Measurements from ENCODE around the gene MCM3AP.

DNA sequence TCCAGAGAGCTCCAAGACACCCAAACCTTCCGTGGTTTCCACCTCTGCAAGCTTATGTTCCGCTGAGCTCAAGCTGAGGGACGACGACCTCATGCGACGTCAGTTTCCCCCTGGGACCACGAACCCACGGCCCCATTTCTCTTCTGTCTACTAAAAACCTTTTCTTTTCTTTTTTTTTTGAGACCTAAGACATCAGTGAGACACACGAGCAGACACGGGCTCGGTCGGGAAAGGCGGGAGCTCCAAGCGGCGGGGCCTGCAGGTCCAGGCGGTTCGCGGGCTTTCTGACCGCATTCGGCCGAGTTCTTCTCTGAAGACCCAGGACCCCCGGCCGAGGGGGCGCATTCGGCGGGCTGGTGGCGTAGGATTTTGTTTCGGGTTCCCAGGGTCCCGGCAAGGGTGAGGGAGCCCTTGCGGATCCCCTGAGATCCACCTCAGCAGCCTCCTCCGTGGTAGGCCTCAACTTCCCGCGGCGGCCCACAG is 37.9 kb upstream of the MCM3AP start:
- TF ChIP-seq CTCF (IDR thresholded peaks at IDR 0.05; ENCODE audit: insufficient read depth, low read length, poor library complexity, severe bottlenecking) (no peak), EZH2phosphoT487 (conservative IDR thresholded peaks at IDR 0.05; ENCODE audit: low read length) (no peak)

Data from SU-DHL-6 (cell line).